Activated CD4-positive, alpha-beta memory T cell treated with anti-CD3 and anti-CD28 coated beads for 36 hours (primary cell): Measurements from ENCODE around the gene COL9A3. TPM values are rescaled to one million over a fixed set of nuclear protein-coding genes. Genes with fewer than 3 reads are reported as not detected.

Source experiments
- CTCF ChIA-PET: fragments of 350-600 bp; sonication (Branson Sonifier 250); formaldehyde crosslinking; loops from one replicate; lab custom pipeline; 2021; ENCODE audit warnings: antibody characterized with exemption, inconsistent platforms; lab: Charles Lee
- POLR2A ChIA-PET: fragments of 350-600 bp; sonication (Branson Sonifier 250); formaldehyde crosslinking; loops from one replicate; lab custom pipeline; 2021; ENCODE audit warnings: antibody characterized with exemption; lab: Charles Lee
- DNase-seq: peaks from one replicate; pipeline ENCODE4 v3.0.0-alpha.2; 2020
- H3K27ac Mint-ChIP-seq: one replicate; pipeline ENCODE4 v1.8.0; 2021; ENCODE audit warnings: mixed read lengths
- H3K27me3 Mint-ChIP-seq: one replicate; pipeline ENCODE4 v1.8.0; 2021; ENCODE audit warnings: mixed read lengths
- H3K36me3 Mint-ChIP-seq: one replicate; pipeline ENCODE4 v1.8.0; 2021; ENCODE audit warnings: mixed read lengths
- H3K4me1 Mint-ChIP-seq: one replicate; pipeline ENCODE4 v1.8.0; 2021; ENCODE audit warnings: low read depth, mixed read lengths
- H3K4me3 Mint-ChIP-seq: one replicate; pipeline ENCODE4 v1.8.0; 2021; ENCODE audit warnings: mild to moderate bottlenecking, mixed read lengths
- H3K9me3 Mint-ChIP-seq: one replicate; pipeline ENCODE4 v1.8.0; 2021; ENCODE audit warnings: mixed read lengths
- intact Hi-C: fragments of 100-400 bp; cut with micrococcal nuclease; formaldehyde crosslinking; loops from one replicate; pipeline ENCODE4 v1.15.1; 2023
- total RNA-seq, 2 experiments: library from RNA; stranded (reverse); gene quantifications; one replicate each; pipeline ENCODE4 v1.2.3, GENCODE V29; 2021

Gene COL9A3
- total RNA-seq, 2 experiments from 2014 or later: not detected

- DNase-seq: no peak
- POLR2A ChIA-PET: no interaction called here
- H3K27ac Mint-ChIP-seq: no peak overlapping the region
- no peaks in the 10 kb centered on the region for H3K27me3 Mint-ChIP-seq
- CTCF ChIA-PET: no interaction called here
- H3K4me1 Mint-ChIP-seq: no peaks in the 10 kb centered on the region
- H3K9me3 Mint-ChIP-seq: no peaks in the 10 kb centered on the region
- no peaks in the 10 kb centered on the region for H3K36me3 Mint-ChIP-seq
- H3K4me3 Mint-ChIP-seq: no peak overlapping the region
- intact Hi-C loops: no loop called here
These were observed 13.4 kb downstream of the COL9A3 start for GRCh38 chr20:62830251-62830650.

GRCh38 chr20:62830821-62831220, 14.0 kb downstream of the COL9A3 start:
- CTCF ChIA-PET: no interaction called here
- no peaks in the 10 kb centered on the region for H3K27me3 Mint-ChIP-seq
- no peak overlapping the region for H3K27ac Mint-ChIP-seq
- intact Hi-C loops: no loop called here
- POLR2A ChIA-PET: no interaction called here
- H3K9me3 Mint-ChIP-seq: no peaks in the 10 kb centered on the region
- no peaks in the 10 kb centered on the region for H3K4me1 Mint-ChIP-seq
- H3K4me3 Mint-ChIP-seq: no peak overlapping the region
- no peak for DNase-seq
- no peaks in the 10 kb centered on the region for H3K36me3 Mint-ChIP-seq

- intact Hi-C loops: no loop called here
- Mint-ChIP-seq H3K27ac (no peak overlapping the region), H3K36me3 (no peaks in the 10 kb centered on the region), H3K9me3 (no peaks in the 10 kb centered on the region), H3K4me3 (no peak overlapping the region), H3K27me3 (no peaks in the 10 kb centered on the region), H3K4me1 (no peaks in the 10 kb centered on the region)
- no peak for DNase-seq
- ChIA-PET CTCF (interaction anchor here (1.1 kb wide), 1 partner anchor 9 kb away, joined by 4 read pairs; no protein-coding TSS in a partner anchor), POLR2A (no interaction called here)
These were observed 14.5 kb downstream of the COL9A3 start for GRCh38 chr20:62831361-62831788.

GRCh38 chr20:62831854-62832211, 15.0 kb downstream of the COL9A3 start:
- Mint-ChIP-seq H3K27me3 (peaks cover 3% of the 10 kb centered on the region), H3K27ac (no peak overlapping the region), H3K4me3 (no peak overlapping the region), H3K4me1 (no peaks in the 10 kb centered on the region), H3K9me3 (no peaks in the 10 kb centered on the region), H3K36me3 (no peaks in the 10 kb centered on the region)
- POLR2A ChIA-PET: no interaction called here
- intact Hi-C loops: no loop called here
- CTCF ChIA-PET: interaction anchor here (1.1 to 1.7 kb wide), 2 partner anchors 9 to 24 kb away, joined by 4 to 6 read pairs; no protein-coding TSS in a partner anchor
- DNase-seq: no peak

- intact Hi-C loops: no loop called here
- Mint-ChIP-seq H3K36me3 (no peaks in the 10 kb centered on the region), H3K27me3 (peaks cover 3% of the 10 kb centered on the region), H3K4me3 (no peak overlapping the region), H3K4me1 (no peaks in the 10 kb centered on the region), H3K27ac (no peak overlapping the region), H3K9me3 (no peaks in the 10 kb centered on the region)
- ChIA-PET POLR2A (no interaction called here), CTCF (interaction anchor here (1.1 to 1.7 kb wide), 2 partner anchors 10 to 24 kb away, joined by 4 to 6 read pairs; no protein-coding TSS in a partner anchor)
- DNase-seq: no peak
These were observed 15.5 kb downstream of the COL9A3 start for GRCh38 chr20:62832212-62832922.

- ChIA-PET POLR2A (no interaction called here), CTCF (interaction anchor here (1.7 kb wide), 1 partner anchor 25 kb away, joined by 6 read pairs; no protein-coding TSS in a partner anchor)
- Mint-ChIP-seq H3K27me3 (peaks cover 3% of the 10 kb centered on the region), H3K4me1 (no peaks in the 10 kb centered on the region), H3K27ac (no peak overlapping the region), H3K9me3 (no peaks in the 10 kb centered on the region), H3K4me3 (no peak overlapping the region), H3K36me3 (no peaks in the 10 kb centered on the region)
- intact Hi-C loops: no loop called here
- DNase-seq: no peak
These were observed 16.1 kb downstream of the COL9A3 start for GRCh38 chr20:62832951-62833391.

- intact Hi-C loops: no loop called here
- no peaks in the 10 kb centered on the region for H3K36me3 Mint-ChIP-seq
- no peak overlapping the region for H3K27ac Mint-ChIP-seq
- no peaks in the 10 kb centered on the region for H3K9me3 Mint-ChIP-seq
- ChIA-PET CTCF (interaction anchor here (0.9 kb wide), 1 partner anchor 12 kb away, joined by 4 read pairs; no protein-coding TSS in a partner anchor), POLR2A (no interaction called here)
- H3K4me1 Mint-ChIP-seq: no peaks in the 10 kb centered on the region
- no peak for DNase-seq
- H3K27me3 Mint-ChIP-seq: peaks cover 3% of the 10 kb centered on the region
- no peak overlapping the region for H3K4me3 Mint-ChIP-seq
These were observed 18.3 kb downstream of the COL9A3 start for GRCh38 chr20:62834967-62835730.

GRCh38 chr20:62835931-62836861, 19.3 kb downstream of the COL9A3 start:
- H3K9me3 Mint-ChIP-seq: no peaks in the 10 kb centered on the region
- H3K4me1 Mint-ChIP-seq: no peaks in the 10 kb centered on the region
- POLR2A ChIA-PET: no interaction called here
- DNase-seq: no peak
- CTCF ChIA-PET: no interaction called here
- no peak overlapping the region for H3K27ac Mint-ChIP-seq
- H3K27me3 Mint-ChIP-seq: peaks cover 3% of the 10 kb centered on the region
- no peak overlapping the region for H3K4me3 Mint-ChIP-seq
- H3K36me3 Mint-ChIP-seq: no peaks in the 10 kb centered on the region
- intact Hi-C loops: no loop called here

- H3K27me3 Mint-ChIP-seq: peaks cover 3% of the 10 kb centered on the region
- no peak overlapping the region for H3K27ac Mint-ChIP-seq
- no peak overlapping the region for H3K4me3 Mint-ChIP-seq
- DNase-seq: no peak
- ChIA-PET POLR2A (no interaction called here), CTCF (no interaction called here)
- H3K36me3 Mint-ChIP-seq: no peaks in the 10 kb centered on the region
- no peaks in the 10 kb centered on the region for H3K9me3 Mint-ChIP-seq
- H3K4me1 Mint-ChIP-seq: no peaks in the 10 kb centered on the region
- intact Hi-C loops: no loop called here
These were observed 20.2 kb downstream of the COL9A3 start for GRCh38 chr20:62836967-62837490.

GRCh38 chr20:62837790-62838127, 20.9 kb downstream of the COL9A3 start:
- H3K9me3 Mint-ChIP-seq: no peaks in the 10 kb centered on the region
- H3K36me3 Mint-ChIP-seq: no peaks in the 10 kb centered on the region
- intact Hi-C loops: no loop called here
- H3K4me3 Mint-ChIP-seq: no peak overlapping the region
- DNase-seq: no peak
- CTCF ChIA-PET: no interaction called here
- no peak overlapping the region for H3K27ac Mint-ChIP-seq
- no peaks in the 10 kb centered on the region for H3K4me1 Mint-ChIP-seq
- POLR2A ChIA-PET: no interaction called here
- peaks cover 3% of the 10 kb centered on the region for H3K27me3 Mint-ChIP-seq

GRCh38 chr20:62838128-62838891, 21.5 kb downstream of the COL9A3 start:
- Mint-ChIP-seq H3K27ac (no peak overlapping the region), H3K27me3 (peaks cover 3% of the 10 kb centered on the region), H3K36me3 (no peaks in the 10 kb centered on the region), H3K4me3 (no peak overlapping the region), H3K4me1 (no peaks in the 10 kb centered on the region), H3K9me3 (no peaks in the 10 kb centered on the region)
- DNase-seq: no peak
- ChIA-PET CTCF (no interaction called here), POLR2A (no interaction called here)
- intact Hi-C loops: no loop called here
